HepG2 (cell line): ENCODE data around the gene ITGB5. TPM values are rescaled to one million over a fixed set of nuclear protein-coding genes. Genes with fewer than 3 reads are reported as not detected.
A peak's percentile ranks its signal among the peaks of the same experiment; 100 is the strongest.

ENCODE experiments used
- ATAD3A ChIP-seq: sonication (generic); formaldehyde crosslinking; IDR thresholded peaks from 2 replicates; pipeline ENCODE4 v1.4.0; 2020; ENCODE audit warnings: missing genetic modification reagents
- ISL2 ChIP-seq: sonication (generic); formaldehyde crosslinking; IDR thresholded peaks from 2 replicates; pipeline ENCODE4 v1.5.0; 2020; ENCODE audit warnings: missing genetic modification reagents
- KAT2B ChIP-seq: fragments of 150-350 bp; IDR thresholded peaks from 2 replicates; pipeline ENCODE4 v1.6.1; 2014; ENCODE audit warnings: low read depth, low read length, borderline replicate concordance
- POLR2AphosphoS2 ChIP-seq: IDR thresholded peaks from 2 replicates; pipeline ENCODE4 v1.6.1; 2011; ENCODE audit warnings: low read depth, low read length, improper control_type of control experiment
- PTBP1 ChIP-seq: fragments of 200-400 bp; formaldehyde crosslinking; IDR thresholded peaks from 2 replicates; pipeline ENCODE4 v1.6.1; 2018; ENCODE audit warnings: low read length, low read depth; ENCODE audit not compliant: poor library complexity, severe bottlenecking
- SATB2 ChIP-seq: sonication (generic); formaldehyde crosslinking; IDR thresholded peaks from 2 replicates; pipeline ENCODE4 v1.5.0; 2020; ENCODE audit warnings: missing genetic modification reagents
- STAT5B ChIP-seq: sonication (generic); formaldehyde crosslinking; IDR thresholded peaks from 2 replicates; pipeline ENCODE4 v1.4.0; 2020; ENCODE audit warnings: missing genetic modification reagents
- TGIF2 ChIP-seq: IDR thresholded peaks from 2 replicates; pipeline ENCODE4 v1.6.1; 2016; ENCODE audit warnings: control low read depth, missing compliant biosample characterization
- ZNF121 ChIP-seq: sonication (generic); formaldehyde crosslinking; IDR thresholded peaks from 2 replicates; pipeline ENCODE4 v1.5.0; 2020; ENCODE audit warnings: mild to moderate bottlenecking, missing genetic modification reagents
- ZNF282 ChIP-seq: fragments of 450-650 bp; IDR thresholded peaks from 2 replicates; pipeline ENCODE4 v1.6.1; 2018; ENCODE audit not compliant: partially characterized antibody
- ZNF510 ChIP-seq: sonication (generic); formaldehyde crosslinking; IDR thresholded peaks from 2 replicates; pipeline ENCODE4 v1.4.0; 2020; ENCODE audit warnings: low read depth, mild to moderate bottlenecking, missing genetic modification reagents
- polyA plus RNA-seq, 8 experiments: library from polyadenylated mRNA; depleted of rRNA in 3 of 8; stranded (reverse) in 7 of 8; unstranded in 1 of 8; fragments of >200 nt; fragmentation: Illumina TruSeq in 4 of 8; extraction: Trizol in 4 of 8; gene quantifications; 2 replicates each; pipeline versions ENCODE4 v1.2.1 to v1.2.3, GENCODE V29; 2011 to 2016; ENCODE audit warnings: low read depth in 4 of 8, missing spikeins in 1 of 8, mixed read lengths in 1 of 8; ENCODE audit not compliant: insufficient read depth in 1 of 8
- total RNA-seq, 5 experiments: library from RNA; depleted of rRNA; stranded (reverse); fragments of >200 nt; fragmentation: Illumina TruSeq; extraction: Trizol; gene quantifications; 2 replicates each; pipeline ENCODE4 v1.2.3, GENCODE V29; 2016; ENCODE audit warnings: low read depth in 1 of 5
- TF ChIP-seq, protein P1 (sequence below): sonication (generic); formaldehyde crosslinking; IDR thresholded peaks from 2 replicates; pipeline ENCODE4 v1.5.1; 2020; ENCODE audit warnings: mild to moderate bottlenecking, missing genetic modification reagents, moderate library complexity
- TF ChIP-seq, protein P2 (sequence below): sonication (generic); formaldehyde crosslinking; IDR thresholded peaks from 2 replicates; pipeline ENCODE4 v1.4.0; 2020; ENCODE audit warnings: missing genetic modification reagents; ENCODE audit errors: not compliant biosample characterization
- TF ChIP-seq, protein P3 (sequence below): sonication (generic); formaldehyde crosslinking; IDR thresholded peaks from 2 replicates; pipeline ENCODE4 v1.8.0; 2022; ENCODE audit warnings: missing genetic modification reagents, mild to moderate bottlenecking, moderate library complexity, borderline replicate concordance
- TF ChIP-seq, protein P4 (sequence below): sonication (generic); formaldehyde crosslinking; IDR thresholded peaks from 2 replicates; pipeline ENCODE4 v1.4.0; 2020; ENCODE audit warnings: mild to moderate bottlenecking, missing genetic modification reagents
- TF ChIP-seq, protein P5 (sequence below), 2 experiments: IDR thresholded peaks; 2 replicates each; pipeline ENCODE4 v1.6.1; 2011 to 2012; ENCODE audit warnings: low read length in 2 of 2, borderline replicate concordance in 1 of 2, low read depth in 1 of 2, mild to moderate bottlenecking in 1 of 2, moderate library complexity in 1 of 2
- TF ChIP-seq, protein P6 (sequence below): sonication (generic); formaldehyde crosslinking; IDR thresholded peaks from 2 replicates; pipeline ENCODE4 v1.5.0; 2020; ENCODE audit warnings: missing genetic modification reagents

ITGB5 gene
- total and polyA plus RNA-seq, 2 of the 13 experiments (the other 11 are each of a cell fraction or from before 2014, with no cell fraction given): 74.1 to 343 TPM

DNA sequence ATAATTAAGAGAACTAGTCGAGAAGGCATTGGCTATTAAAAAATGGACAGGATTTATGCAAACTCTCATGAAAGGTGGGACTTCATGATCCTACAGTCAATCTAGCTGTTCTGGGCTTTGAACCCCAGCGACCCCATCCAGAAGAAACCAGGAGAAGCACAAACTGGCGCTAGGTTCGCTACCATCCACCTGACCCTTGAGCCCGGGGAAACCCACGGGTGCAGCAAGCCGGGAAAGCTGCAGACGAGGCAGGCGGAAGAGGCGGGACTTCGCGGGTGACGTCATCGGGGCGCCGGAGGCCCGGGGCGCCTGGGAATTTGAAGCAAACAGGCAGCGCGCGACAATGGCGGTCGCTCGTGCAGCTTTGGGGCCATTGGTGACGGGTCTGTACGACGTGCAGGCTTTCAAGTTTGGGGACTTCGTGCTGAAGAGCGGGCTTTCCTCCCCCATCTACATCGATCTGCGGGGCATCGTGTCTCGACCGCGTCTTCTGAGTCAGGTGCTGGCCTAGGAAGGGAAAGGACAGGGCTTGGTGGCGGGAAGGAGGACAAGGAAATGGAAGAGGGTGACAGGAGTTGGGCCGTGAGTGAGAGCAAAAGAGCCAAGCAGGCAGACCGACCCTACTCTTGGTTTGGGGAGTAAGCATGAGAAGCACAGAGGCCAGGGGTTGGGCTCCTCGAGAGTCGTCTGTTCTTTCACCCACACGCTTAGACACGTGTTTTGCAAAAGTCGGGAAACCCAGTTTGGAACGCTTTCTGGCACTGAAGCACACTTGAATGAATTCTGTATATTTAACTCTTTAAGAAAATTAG, 156.8 kb downstream of the ITGB5 start, which contains the start of gene UMPS (continued):
- TF ChIP-seq, protein P1, sequence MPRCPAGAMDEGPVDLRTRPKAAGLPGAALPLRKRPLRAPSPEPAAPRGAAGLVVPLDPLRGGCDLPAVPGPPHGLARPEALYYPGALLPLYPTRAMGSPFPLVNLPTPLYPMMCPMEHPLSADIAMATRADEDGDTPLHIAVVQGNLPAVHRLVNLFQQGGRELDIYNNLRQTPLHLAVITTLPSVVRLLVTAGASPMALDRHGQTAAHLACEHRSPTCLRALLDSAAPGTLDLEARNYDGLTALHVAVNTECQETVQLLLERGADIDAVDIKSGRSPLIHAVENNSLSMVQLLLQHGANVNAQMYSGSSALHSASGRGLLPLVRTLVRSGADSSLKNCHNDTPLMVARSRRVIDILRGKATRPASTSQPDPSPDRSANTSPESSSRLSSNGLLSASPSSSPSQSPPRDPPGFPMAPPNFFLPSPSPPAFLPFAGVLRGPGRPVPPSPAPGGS (CRISPR knock-in tag): peak; percentile 56; the same call in 1 of the 2 replicates
- TF ChIP-seq, protein P2, sequence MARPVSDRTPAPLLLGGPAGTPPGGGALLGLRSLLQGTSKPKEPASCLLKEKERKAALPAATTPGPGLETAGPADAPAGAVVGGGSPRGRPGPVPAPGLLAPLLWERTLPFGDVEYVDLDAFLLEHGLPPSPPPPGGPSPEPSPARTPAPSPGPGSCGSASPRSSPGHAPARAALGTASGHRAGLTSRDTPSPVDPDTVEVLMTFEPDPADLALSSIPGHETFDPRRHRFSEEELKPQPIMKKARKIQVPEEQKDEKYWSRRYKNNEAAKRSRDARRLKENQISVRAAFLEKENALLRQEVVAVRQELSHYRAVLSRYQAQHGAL (CRISPR knock-in tag): no peak
- no peak for TF ChIP-seq ZNF510 (CRISPR knock-in tag)
- peak; percentile 61; the same call in 1 of the 2 replicates for TF ChIP-seq ISL2 (CRISPR knock-in tag)
- TF ChIP-seq POLR2AphosphoS2: peak; percentile 81; the same call in 1 of the 2 replicates
- TF ChIP-seq, protein P3, sequence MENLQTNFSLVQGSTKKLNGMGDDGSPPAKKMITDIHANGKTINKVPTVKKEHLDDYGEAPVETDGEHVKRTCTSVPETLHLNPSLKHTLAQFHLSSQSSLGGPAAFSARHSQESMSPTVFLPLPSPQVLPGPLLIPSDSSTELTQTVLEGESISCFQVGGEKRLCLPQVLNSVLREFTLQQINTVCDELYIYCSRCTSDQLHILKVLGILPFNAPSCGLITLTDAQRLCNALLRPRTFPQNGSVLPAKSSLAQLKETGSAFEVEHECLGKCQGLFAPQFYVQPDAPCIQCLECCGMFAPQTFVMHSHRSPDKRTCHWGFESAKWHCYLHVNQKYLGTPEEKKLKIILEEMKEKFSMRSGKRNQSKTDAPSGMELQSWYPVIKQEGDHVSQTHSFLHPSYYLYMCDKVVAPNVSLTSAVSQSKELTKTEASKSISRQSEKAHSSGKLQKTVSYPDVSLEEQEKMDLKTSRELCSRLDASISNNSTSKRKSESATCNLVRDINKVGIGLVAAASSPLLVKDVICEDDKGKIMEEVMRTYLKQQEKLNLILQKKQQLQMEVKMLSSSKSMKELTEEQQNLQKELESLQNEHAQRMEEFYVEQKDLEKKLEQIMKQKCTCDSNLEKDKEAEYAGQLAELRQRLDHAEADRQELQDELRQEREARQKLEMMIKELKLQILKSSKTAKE: peak; percentile 57; the same call in 1 of the 2 replicates
- TF ChIP-seq SATB2 (CRISPR knock-in tag): no peak
- TF ChIP-seq KAT2B: no peak
- TF ChIP-seq, protein P4, sequence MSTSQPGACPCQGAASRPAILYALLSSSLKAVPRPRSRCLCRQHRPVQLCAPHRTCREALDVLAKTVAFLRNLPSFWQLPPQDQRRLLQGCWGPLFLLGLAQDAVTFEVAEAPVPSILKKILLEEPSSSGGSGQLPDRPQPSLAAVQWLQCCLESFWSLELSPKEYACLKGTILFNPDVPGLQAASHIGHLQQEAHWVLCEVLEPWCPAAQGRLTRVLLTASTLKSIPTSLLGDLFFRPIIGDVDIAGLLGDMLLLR: 0 out of 2 replicates have a peak, but pooled peaks have one; percentile 42
- TF ChIP-seq ATAD3A: no peak
- no peak for TF ChIP-seq ZNF282
- TF ChIP-seq, protein P5, sequence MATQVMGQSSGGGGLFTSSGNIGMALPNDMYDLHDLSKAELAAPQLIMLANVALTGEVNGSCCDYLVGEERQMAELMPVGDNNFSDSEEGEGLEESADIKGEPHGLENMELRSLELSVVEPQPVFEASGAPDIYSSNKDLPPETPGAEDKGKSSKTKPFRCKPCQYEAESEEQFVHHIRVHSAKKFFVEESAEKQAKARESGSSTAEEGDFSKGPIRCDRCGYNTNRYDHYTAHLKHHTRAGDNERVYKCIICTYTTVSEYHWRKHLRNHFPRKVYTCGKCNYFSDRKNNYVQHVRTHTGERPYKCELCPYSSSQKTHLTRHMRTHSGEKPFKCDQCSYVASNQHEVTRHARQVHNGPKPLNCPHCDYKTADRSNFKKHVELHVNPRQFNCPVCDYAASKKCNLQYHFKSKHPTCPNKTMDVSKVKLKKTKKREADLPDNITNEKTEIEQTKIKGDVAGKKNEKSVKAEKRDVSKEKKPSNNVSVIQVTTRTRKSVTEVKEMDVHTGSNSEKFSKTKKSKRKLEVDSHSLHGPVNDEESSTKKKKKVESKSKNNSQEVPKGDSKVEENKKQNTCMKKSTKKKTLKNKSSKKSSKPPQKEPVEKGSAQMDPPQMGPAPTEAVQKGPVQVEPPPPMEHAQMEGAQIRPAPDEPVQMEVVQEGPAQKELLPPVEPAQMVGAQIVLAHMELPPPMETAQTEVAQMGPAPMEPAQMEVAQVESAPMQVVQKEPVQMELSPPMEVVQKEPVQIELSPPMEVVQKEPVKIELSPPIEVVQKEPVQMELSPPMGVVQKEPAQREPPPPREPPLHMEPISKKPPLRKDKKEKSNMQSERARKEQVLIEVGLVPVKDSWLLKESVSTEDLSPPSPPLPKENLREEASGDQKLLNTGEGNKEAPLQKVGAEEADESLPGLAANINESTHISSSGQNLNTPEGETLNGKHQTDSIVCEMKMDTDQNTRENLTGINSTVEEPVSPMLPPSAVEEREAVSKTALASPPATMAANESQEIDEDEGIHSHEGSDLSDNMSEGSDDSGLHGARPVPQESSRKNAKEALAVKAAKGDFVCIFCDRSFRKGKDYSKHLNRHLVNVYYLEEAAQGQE (IDR thresholded peaks at IDR 0.05; ENCODE audit: borderline replicate concordance in 1 of 2, low read depth in 1 of 2, low read length in 2 of 2): no peak
- TF ChIP-seq STAT5B: no peak
- no peak for TF ChIP-seq PTBP1
- TF ChIP-seq, protein P6, sequence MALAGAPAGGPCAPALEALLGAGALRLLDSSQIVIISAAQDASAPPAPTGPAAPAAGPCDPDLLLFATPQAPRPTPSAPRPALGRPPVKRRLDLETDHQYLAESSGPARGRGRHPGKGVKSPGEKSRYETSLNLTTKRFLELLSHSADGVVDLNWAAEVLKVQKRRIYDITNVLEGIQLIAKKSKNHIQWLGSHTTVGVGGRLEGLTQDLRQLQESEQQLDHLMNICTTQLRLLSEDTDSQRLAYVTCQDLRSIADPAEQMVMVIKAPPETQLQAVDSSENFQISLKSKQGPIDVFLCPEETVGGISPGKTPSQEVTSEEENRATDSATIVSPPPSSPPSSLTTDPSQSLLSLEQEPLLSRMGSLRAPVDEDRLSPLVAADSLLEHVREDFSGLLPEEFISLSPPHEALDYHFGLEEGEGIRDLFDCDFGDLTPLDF: peak; percentile 82
- TF ChIP-seq ZNF121 (CRISPR knock-in tag): no peak
- TF ChIP-seq TGIF2: peak; percentile 64
